SH-SY5Y (cell line): ENCODE measurements around the gene CPNE4.

Experiments used
- GATA2 ChIP-seq: IDR thresholded peaks from 2 replicates; pipeline ENCODE4 v1.6.1; 2011; ENCODE audit warnings: mild to moderate bottlenecking, low read depth, low read length
- GATA3 ChIP-seq: IDR thresholded peaks from 2 replicates; pipeline ENCODE4 v1.6.1; 2011; ENCODE audit warnings: low read depth, mild to moderate bottlenecking, low read length, moderate library complexity

Gene CPNE4

GRCh38 chr3:132034097-132034485, 723 bp downstream of the CPNE4 start:
- TF ChIP-seq GATA3 (no peak), GATA2 (no peak)

GRCh38 chr3:132033471-132033870, 1.3 kb downstream of the CPNE4 start:
- TF ChIP-seq GATA3: no peak
- TF ChIP-seq GATA2: no peak

GRCh38 chr3:132032959-132033358, 1.9 kb downstream of the CPNE4 start:
- no peak for TF ChIP-seq GATA2
- TF ChIP-seq GATA3: no peak

- TF ChIP-seq GATA3 (no peak), GATA2 (no peak)
These were observed 5.5 kb downstream of the CPNE4 start for GRCh38 chr3:132029182-132029902.

- TF ChIP-seq GATA2 (no peak), GATA3 (no peak)
These were observed 11.9 kb downstream of the CPNE4 start for GRCh38 chr3:132022914-132023313.

GRCh38 chr3:132020058-132020457, 14.8 kb downstream of the CPNE4 start:
- TF ChIP-seq GATA2 (no peak), GATA3 (no peak)

GRCh38 chr3:132017137-132017536, 17.7 kb downstream of the CPNE4 start:
- no peak for TF ChIP-seq GATA2
- no peak for TF ChIP-seq GATA3

GRCh38 chr3:132016061-132017041, 18.5 kb downstream of the CPNE4 start:
- TF ChIP-seq GATA3 (no peak), GATA2 (no peak)

- TF ChIP-seq GATA3: no peak
- no peak for TF ChIP-seq GATA2
These were observed 20.7 kb downstream of the CPNE4 start for GRCh38 chr3:132014105-132014504.

GRCh38 chr3:132009241-132009640, 25.6 kb downstream of the CPNE4 start:
- TF ChIP-seq GATA2 (no peak), GATA3 (no peak)

- no peak for TF ChIP-seq GATA2
These were observed 26.0 kb downstream of the CPNE4 start for GRCh38 chr3:132008837-132009236.

GRCh38 chr3:132007617-132008016, 27.2 kb downstream of the CPNE4 start:
- TF ChIP-seq GATA2: no peak
- TF ChIP-seq GATA3: no peak

- no peak for TF ChIP-seq GATA2
- no peak for TF ChIP-seq GATA3
These were observed 28.1 kb downstream of the CPNE4 start for GRCh38 chr3:132006605-132007204.

GRCh38 chr3:132004571-132004970, 30.2 kb downstream of the CPNE4 start:
- TF ChIP-seq GATA2: no peak
- TF ChIP-seq GATA3: no peak

GRCh38 chr3:132003685-132004084, 31.1 kb downstream of the CPNE4 start:
- TF ChIP-seq GATA2 (no peak), GATA3 (no peak)
